Astrocyte of the spinal cord (primary cell): Measurements from ENCODE around the gene YWHAQ.

Source experiments
- DNase-seq: peaks from one replicate; pipeline ENCODE4 v3.0.0; 2011; ENCODE audit warnings: low read depth, low spot score
- H3K4me3 ChIP-seq: 2 replicates; pipeline ENCODE4 v1.5.1; 2011; ENCODE audit warnings: low read depth, mild to moderate bottlenecking, low read length, moderate library complexity
- in situ Hi-C: cut with HindIII; loops from 2 replicates; pipeline ENCODE4 v1.10.0; 2017; ENCODE audit warnings: low sequenced_read_pairs
- TF ChIP-seq, protein P1 (sequence below): IDR thresholded peaks from 2 replicates; pipeline ENCODE4 v1.5.1; 2012; ENCODE audit warnings: low read depth, mild to moderate bottlenecking, low read length, inconsistent platforms

Gene YWHAQ

GRCh38 chr2:9638532-9638931 is 7.7 kb upstream of the YWHAQ start:
- peak; percentile 95 for DNase-seq
- no peak overlapping the region for H3K4me3 ChIP-seq
- TF ChIP-seq, protein P1, sequence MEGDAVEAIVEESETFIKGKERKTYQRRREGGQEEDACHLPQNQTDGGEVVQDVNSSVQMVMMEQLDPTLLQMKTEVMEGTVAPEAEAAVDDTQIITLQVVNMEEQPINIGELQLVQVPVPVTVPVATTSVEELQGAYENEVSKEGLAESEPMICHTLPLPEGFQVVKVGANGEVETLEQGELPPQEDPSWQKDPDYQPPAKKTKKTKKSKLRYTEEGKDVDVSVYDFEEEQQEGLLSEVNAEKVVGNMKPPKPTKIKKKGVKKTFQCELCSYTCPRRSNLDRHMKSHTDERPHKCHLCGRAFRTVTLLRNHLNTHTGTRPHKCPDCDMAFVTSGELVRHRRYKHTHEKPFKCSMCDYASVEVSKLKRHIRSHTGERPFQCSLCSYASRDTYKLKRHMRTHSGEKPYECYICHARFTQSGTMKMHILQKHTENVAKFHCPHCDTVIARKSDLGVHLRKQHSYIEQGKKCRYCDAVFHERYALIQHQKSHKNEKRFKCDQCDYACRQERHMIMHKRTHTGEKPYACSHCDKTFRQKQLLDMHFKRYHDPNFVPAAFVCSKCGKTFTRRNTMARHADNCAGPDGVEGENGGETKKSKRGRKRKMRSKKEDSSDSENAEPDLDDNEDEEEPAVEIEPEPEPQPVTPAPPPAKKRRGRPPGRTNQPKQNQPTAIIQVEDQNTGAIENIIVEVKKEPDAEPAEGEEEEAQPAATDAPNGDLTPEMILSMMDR = no peak
- in situ Hi-C loops = no loop called here

DNA sequence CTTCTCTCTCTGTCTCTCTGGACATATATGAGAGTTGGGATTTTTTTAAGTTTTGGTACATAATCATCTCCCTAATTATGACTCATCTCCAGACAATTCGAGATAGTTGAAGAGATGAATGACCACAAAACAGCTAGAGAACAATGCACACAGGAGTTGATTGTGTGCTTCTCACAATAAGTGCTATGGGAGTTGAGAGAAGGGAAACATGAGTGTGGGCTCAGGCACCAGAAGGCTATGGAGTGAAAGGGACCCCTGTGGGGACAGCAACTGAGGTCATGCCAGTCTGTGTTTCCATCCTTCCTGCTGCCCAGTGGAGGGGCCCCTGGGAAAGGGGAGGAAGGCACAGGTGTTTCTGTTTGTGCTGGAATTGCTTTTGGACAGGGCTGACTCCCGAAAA is 6.5 kb upstream of the YWHAQ start:
- TF ChIP-seq, protein P1 = no peak
- in situ Hi-C loops = no loop called here
- H3K4me3 ChIP-seq = no peak overlapping the region
- DNase-seq = peak; percentile 62

GRCh38 chr2:9634133-9634532 is 3.3 kb upstream of the YWHAQ start:
- H3K4me3 ChIP-seq = no peak overlapping the region
- in situ Hi-C loops = no loop called here
- DNase-seq = no peak
- TF ChIP-seq, protein P1 = no peak

- H3K4me3 ChIP-seq = no peak overlapping the region
- TF ChIP-seq, protein P1 = no peak
- DNase-seq = no peak
- in situ Hi-C loops = no loop called here
Observed at GRCh38 chr2:9631878-9632700, 1.3 kb upstream of the YWHAQ start.

GRCh38 chr2:9631553-9631819 is 689 bp upstream of the YWHAQ start:
- H3K4me3 ChIP-seq = peak overlapping the region; percentile 49
- no peak for DNase-seq
- TF ChIP-seq, protein P1 = no peak
- in situ Hi-C loops = no loop called here

- peak; percentile 71 for DNase-seq
- H3K4me3 ChIP-seq = peak overlapping the region; percentile 88
- TF ChIP-seq, protein P1 = no peak
- in situ Hi-C loops = no loop called here
Observed at GRCh38 chr2:9630117-9630735, 571 bp downstream of the YWHAQ start.
